Frontal cortex (tissue), 4 donors: ENCODE measurements around the gene UROC1. TPM values are rescaled to one million over a fixed set of nuclear protein-coding genes. Genes with fewer than 3 reads are reported as not detected.
A peak's percentile ranks its signal among the peaks of the same experiment; 100 is the strongest.

Experiments
- DNase-seq, 2 donors: peaks; one replicate each; pipeline ENCODE4 v3.0.0; 2012; ENCODE audit warnings: low spot score in 2 of 2
- FAIRE-seq: peaks from 2 replicates; lab custom pipeline; 2012; peaks lifted over from hg19 to GRCh38; lab: Jason Lieb, UNC
- total RNA-seq: library from RNA; depleted of rRNA; stranded (reverse); fragments of >200 nt; gene quantifications from one replicate; pipeline ENCODE4 v1.2.3, GENCODE V29; 2014
- donor health status: control.
- donor health status: control.
- donor health status: control.

UROC1 gene
- total RNA-seq, 1 donor from 2014 or later, result not detected

DNA sequence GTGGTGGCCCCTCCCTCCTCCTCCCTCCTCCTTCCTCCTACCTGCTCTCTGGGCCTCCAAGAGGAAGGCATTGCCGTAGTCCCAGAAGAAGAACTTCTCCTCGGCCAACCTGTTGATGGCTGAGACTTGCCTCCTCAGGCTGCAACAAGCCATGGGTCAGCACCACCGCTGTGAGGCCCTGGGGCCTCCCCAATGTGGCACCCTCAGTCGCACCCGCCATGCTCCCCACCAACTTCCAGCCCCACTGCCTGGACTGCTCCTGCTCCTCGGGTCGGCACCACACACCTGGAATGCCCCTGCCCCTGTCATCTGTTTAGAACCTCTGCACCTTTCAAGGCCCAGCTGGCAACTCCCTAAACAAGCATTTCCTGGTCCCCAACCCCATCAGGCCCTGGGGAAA, 17.6 kb downstream of the UROC1 start:
- FAIRE-seq (no peak), DNase-seq (no peak)

DNA sequence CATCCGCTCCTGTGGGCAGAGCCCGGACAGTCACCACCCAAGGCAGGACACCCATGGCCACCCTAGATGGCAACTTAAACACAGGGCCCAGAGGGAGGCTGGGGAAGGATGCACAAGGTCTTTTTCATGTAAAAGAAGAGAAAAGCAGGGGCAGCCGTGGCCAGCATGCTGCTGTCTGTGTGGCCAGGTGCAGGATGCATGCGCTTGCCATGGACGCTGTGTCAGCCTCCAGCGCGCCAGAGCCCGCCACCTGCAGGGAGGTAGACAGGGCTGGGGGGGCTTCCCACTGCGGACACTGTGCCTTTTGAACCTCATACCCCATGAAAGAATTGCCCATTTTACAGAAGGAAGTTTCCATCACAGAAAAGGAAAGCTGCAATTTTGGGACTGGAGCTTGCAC, 18.2 kb downstream of the UROC1 start:
- DNase-seq (no peak), FAIRE-seq (no peak)

GRCh38 chr3:126498929-126499328, 18.6 kb downstream of the UROC1 start:
- no peak for FAIRE-seq
- no peak for DNase-seq

- no peak for FAIRE-seq
- no peak for DNase-seq
These were observed 19.1 kb downstream of the UROC1 start for GRCh38 chr3:126498461-126498860.

- DNase-seq, result no peak
- no peak for FAIRE-seq
These were observed 19.6 kb downstream of the UROC1 start for GRCh38 chr3:126497956-126498355.

DNA sequence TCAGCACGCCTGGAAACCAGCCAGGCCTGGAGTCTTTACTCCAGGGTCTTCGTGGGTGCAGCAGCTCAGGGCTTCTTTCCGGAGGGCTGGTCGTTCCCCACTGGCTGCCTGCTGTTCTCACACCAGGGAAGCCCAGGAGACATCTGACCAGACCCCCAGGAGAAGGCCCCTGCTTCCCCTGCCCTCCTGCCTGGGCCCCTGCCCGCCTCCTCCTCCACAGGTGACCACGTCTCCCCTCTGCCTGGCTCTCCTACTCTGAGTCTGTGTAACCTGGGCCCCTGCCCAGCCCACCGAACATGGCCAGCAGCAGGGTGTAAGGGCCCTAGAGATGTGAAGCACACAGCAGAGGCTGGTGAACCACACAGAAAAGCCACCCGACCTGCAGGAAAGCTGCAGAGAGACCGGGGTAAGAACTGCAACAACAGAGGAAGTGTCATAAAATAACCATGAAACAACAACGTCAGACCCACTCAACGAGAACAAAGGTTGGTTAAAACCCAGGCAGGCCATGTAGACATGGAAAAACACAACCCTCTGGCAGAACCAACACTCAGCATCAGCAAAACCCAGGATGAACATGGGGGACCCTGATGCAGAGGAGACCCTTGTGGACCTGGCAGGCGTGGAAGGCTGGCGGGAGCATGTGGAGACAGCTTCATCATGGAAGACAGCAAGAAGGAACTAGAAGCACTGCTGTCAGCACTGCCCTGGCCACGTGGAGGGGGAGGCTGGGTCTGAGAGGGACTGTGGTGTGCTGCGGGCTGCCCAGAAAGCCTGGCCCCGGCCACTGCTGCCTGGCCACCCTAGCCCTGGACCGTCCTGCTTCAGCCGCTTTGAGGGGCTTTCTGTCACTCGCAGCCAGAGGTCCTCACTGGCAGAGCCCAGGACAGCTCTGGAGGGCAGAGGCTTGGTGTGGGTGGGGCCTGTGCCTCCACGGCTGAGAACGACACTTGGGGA, 20.4 kb downstream of the UROC1 start:
- no peak for DNase-seq

GRCh38 chr3:126495786-126496185, 21.8 kb downstream of the UROC1 start:
- FAIRE-seq (no peak), DNase-seq (no peak)

More for the DNA sequence above, 20.4 kb downstream of the UROC1 start:
- FAIRE-seq, result no peak

GRCh38 chr3:126494970-126495230, 22.7 kb downstream of the UROC1 start:
- FAIRE-seq, result no peak
- DNase-seq, result no peak

- DNase-seq (peak in 1 of 2 donors; percentile 51), FAIRE-seq (no peak)
These were observed 23.2 kb downstream of the UROC1 start for GRCh38 chr3:126494204-126494969.

DNA sequence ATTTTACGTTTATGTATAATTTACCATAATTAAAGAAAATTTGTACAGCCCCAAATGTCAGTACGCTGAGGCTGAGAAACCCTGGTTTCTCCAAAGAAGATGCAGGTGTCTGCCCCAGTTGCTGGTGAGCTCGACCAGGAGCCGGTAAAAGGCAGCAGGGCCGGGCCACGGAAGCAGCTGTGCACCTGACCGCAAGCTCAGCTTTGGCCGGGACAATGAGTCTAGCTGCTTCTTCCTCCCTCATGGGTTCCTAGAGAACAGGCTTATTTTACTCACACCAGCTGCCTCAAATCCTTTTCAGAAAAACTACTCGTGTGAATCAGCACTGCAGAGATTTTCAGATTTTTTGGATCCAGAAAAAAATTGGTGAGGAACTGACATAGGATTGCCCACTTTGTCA, 23.8 kb downstream of the UROC1 start:
- FAIRE-seq (no peak), DNase-seq (peak in 1 of 2 donors; percentile 36)

GRCh38 chr3:126493051-126493450, 24.5 kb downstream of the UROC1 start:
- DNase-seq, result no peak
- no peak for FAIRE-seq

DNA sequence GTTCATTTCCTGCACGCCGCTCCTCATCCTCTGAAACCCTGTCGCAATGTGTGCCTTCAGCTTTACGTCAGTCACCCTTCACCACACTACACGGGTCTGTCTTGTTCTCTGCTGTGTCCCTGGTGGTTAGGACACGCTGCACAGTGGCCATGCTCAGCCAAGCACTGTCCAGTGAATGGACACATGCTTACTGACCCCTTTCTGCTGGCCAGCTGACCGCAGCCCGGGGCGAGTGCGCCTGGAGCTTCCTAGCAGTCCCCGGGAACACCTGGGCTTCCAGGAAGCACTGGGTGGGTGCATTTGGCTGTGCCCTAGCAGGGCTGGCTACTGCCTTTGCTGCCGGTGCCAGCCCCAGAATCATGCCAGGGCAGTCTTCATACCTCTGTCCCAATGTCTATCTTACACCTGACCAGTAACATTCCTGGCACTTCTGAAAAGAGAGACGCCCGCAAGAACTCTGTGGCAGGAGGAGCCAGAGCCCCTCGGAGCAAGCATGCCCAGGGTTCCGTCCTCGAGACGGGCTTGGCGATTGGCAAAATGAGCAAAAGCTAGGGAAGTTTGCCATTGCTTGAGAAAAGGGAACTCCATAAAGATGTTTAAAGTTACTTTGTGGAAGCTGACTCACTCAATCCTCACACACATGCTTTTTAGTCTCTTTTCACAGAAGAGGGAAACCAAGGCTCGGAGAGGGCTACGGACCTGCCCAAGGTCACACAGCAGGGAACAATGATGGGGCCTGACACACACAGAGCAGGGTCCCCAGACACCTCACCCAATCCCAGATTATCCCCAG, 26.2 kb downstream of the UROC1 start:
- DNase-seq (no peak), FAIRE-seq (no peak)

DNA sequence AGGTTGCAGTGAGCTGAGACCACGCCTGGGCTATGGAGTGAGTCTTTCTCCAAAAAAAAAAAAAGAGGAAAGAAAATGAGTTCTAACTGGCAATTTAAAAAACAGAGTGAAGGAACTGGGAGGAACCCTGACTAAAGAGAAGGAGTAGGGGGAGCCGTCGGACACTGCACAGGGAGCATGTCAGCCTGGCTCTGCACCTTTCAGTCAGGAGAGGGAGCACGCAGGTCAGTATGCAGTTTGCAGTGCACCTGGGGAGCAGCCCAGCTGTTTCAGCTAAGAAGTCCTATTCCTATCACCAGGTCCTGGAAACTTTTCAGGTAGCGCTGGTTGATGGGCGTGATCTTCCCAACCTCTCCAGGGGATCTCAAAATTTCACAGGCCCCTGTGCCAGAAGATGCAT, 27.0 kb downstream of the UROC1 start:
- no peak for FAIRE-seq
- DNase-seq, result no peak

DNA sequence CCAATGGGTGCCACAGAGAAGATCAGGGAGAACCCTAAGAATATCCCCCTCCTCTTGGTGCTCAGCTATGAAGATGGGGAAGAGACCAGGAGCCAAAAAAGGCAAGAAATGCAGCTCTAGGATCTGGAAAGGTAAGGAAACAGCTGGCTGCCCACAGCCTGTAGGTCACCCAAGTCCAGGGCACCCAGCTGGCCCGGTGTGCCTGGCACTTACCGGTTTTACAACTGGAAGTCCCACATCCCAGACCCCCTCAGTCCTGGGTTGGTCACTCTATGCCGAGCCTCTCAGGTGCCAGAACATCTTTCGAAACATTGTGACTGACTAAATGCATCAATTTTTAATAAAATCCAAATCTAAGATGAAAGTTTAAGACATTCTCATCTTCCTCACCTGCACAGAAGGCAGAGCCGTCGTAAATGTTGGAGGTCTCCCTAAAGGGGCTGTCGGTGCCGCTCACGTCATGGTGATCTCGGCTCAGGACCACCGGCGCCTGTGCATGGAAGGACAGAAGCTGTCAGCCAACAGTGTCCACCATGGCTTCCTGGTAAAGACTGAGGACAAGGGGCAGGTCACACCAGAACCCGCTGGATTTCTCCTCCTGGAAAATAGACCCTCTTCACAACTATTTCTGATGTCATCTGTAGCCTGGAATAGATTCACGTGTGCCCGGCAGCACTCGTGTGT, 28.5 kb downstream of the UROC1 start:
- DNase-seq, result no peak

DNA sequence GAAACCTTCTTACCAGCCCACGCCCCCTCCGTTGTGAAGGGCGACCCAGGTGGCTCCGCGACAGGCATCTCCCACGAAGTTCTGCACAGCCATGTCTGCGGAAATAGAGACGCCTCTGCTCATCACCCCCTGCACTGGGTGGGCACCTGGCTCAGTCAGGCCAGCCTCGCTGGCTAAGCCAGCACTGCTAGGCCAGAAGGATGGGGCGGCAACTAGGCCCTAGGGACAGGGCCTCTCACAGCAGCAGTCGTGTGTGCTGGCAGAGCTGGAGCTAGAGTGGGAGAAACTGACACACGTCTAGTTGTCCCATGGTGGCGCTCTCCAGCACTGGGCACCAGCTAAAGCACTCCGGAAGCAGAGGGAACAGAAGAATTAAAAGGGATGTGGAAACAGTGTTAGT, 29.4 kb downstream of the UROC1 start:
- no peak for FAIRE-seq
- no peak for DNase-seq

More for the DNA sequence above, 28.5 kb downstream of the UROC1 start:
- no peak for FAIRE-seq

GRCh38 chr3:126487151-126487771, 30.3 kb downstream of the UROC1 start:
- FAIRE-seq, result no peak
- peak in 1 of 2 donors; percentile 41 for DNase-seq

DNA sequence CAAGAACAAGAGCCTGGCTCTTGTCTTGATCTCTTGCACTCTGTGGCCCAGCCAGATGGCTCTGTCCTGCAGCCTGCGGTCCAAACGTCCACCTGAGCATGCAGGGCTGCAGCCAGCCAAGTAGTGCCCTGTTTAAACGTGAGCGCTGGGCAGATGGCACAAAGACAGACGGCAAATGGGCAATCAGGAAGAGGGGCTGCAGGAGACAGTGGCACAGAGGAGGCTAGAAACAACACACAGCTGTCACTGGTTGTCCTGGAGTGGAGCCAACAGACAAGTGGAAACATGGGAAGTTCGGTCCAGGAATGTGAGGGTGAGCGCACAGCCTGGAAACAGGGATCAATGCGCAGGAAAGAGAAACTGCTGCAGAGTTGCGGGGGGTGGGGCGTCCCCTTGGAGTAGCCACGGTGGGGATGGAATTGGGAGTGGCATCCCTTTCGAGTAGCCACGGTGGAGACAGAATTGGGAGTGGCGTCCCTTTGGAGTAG, 31.2 kb downstream of the UROC1 start:
- DNase-seq (no peak), FAIRE-seq (no peak)

DNA sequence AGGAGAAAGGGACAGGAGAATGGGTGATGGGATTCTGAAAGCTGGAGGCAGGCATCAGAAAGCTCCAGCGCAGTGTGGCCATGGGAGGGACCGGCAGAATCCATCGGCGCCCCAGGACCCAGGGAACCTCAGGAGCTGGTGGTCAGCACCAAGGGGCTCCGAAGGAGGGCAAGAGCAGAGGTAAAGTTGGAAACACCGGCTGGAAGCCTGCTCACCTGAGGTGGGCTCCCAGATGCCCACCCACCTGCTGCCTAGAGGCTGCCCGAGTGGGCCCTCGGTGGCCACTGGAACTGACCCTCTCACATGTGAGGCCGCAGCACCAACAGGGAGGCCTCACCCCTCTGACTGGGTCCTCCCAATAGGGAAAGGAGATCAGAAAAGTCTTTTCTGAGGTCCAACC, 31.6 kb downstream of the UROC1 start:
- DNase-seq (no peak), FAIRE-seq (no peak)

- FAIRE-seq, result no peak
- DNase-seq, result no peak
These were observed 32.2 kb downstream of the UROC1 start for GRCh38 chr3:126485176-126485897.
